GM13976 (cell line): ENCODE results near the gene GDF10.

Experiments
- DNase-seq: peaks from one replicate; pipeline ENCODE4 v3.0.0; 2012; ENCODE audit warnings: low spot score
- CTCF ChIP-seq: IDR thresholded peaks from 2 replicates; pipeline ENCODE4 v1.5.1; 2012; ENCODE audit warnings: borderline replicate concordance, mild to moderate bottlenecking; ENCODE audit not compliant: insufficient read depth; ENCODE audit errors: extremely low read depth, missing control alignments, control extremely low read depth
- in situ Hi-C: fragments of 300-500 bp; cut with MboI; formaldehyde crosslinking; loops from one replicate; pipeline ENCODE4 v1.12.0; 2022; ENCODE audit warnings: low sequenced_read_pairs, mixed read lengths, inconsistent platforms; ENCODE audit not compliant: unreplicated experiment

GDF10 gene

GRCh38 chr10:47260505-47261111 is 39.4 kb upstream of the GDF10 start:
- in situ Hi-C loops, result no loop called here
- DNase-seq, result no peak
- no peak for TF ChIP-seq CTCF

- DNase-seq, result peak; percentile 67
- no peak for TF ChIP-seq CTCF
- in situ Hi-C loops, result no loop called here
Measured at GRCh38 chr10:47261121-47261520, 38.9 kb upstream of the GDF10 start.

- in situ Hi-C loops, result no loop called here
- no peak for TF ChIP-seq CTCF
Measured at GRCh38 chr10:47261556-47261955, 38.4 kb upstream of the GDF10 start.

GRCh38 chr10:47262606-47263533 is 37.1 kb upstream of the GDF10 start:
- TF ChIP-seq CTCF, result no peak
- in situ Hi-C loops, result no loop called here
- no peak for DNase-seq

More at GRCh38 chr10:47261556-47261955, 38.4 kb upstream of the GDF10 start:
- no peak for DNase-seq

- DNase-seq, result no peak
- no peak for TF ChIP-seq CTCF
Measured at GRCh38 chr10:47264797-47265281, 35.2 kb upstream of the GDF10 start.

GRCh38 chr10:47266602-47267001 is 33.4 kb upstream of the GDF10 start:
- TF ChIP-seq CTCF, result no peak
- in situ Hi-C loops, result no loop called here

More at GRCh38 chr10:47264797-47265281, 35.2 kb upstream of the GDF10 start:
- in situ Hi-C loops, result no loop called here

More at GRCh38 chr10:47266602-47267001, 33.4 kb upstream of the GDF10 start:
- DNase-seq, result no peak
